Liver (tissue), 9 donors: ENCODE measurements around the gene TK1. TPM values are rescaled to one million over a fixed set of nuclear protein-coding genes. Genes with fewer than 3 reads are reported as not detected.

Experiments used
- DNase-seq: peaks from one replicate; pipeline ENCODE4 v3.0.0-alpha.2; 2017; ENCODE audit warnings: low spot score
- H3K27ac ChIP-seq, 2 donors: one replicate each; pipeline ENCODE4 v1.7.0; 2013; ENCODE audit warnings: inconsistent platforms in 2 of 2, low read length in 2 of 2, control low read depth in 1 of 2, low read depth in 1 of 2, mild to moderate bottlenecking in 1 of 2
- H3K27me3 ChIP-seq, 4 donors: one replicate each; pipeline versions ENCODE4 v1.6.1 to v1.7.0; 2013; ENCODE audit warnings: low read length in 3 of 4, inconsistent platforms in 1 of 4, mild to moderate bottlenecking in 1 of 4, moderate library complexity in 1 of 4; ENCODE audit not compliant: control insufficient read depth in 4 of 4, insufficient read depth in 4 of 4
- H3K36me3 ChIP-seq, 4 donors: one replicate each; pipeline versions ENCODE4 v1.6.1 to v1.7.0; 2013; ENCODE audit warnings: low read length in 3 of 4, mild to moderate bottlenecking in 3 of 4, low read depth in 1 of 4, moderate library complexity in 1 of 4; ENCODE audit not compliant: control insufficient read depth in 4 of 4, insufficient read depth in 3 of 4
- H3K4me1 ChIP-seq, 4 donors: one replicate each; pipeline versions ENCODE4 v1.6.1 to v1.7.0; 2013; ENCODE audit warnings: low read length in 3 of 4, mild to moderate bottlenecking in 3 of 4, moderate library complexity in 1 of 4; ENCODE audit not compliant: control insufficient read depth in 4 of 4, insufficient read depth in 4 of 4
- H3K4me3 ChIP-seq, 3 donors: one replicate each; pipeline versions ENCODE4 v1.6.1 to v1.7.0; 2013; ENCODE audit warnings: low read length in 3 of 3, control low read depth in 1 of 3, low read depth in 1 of 3, mild to moderate bottlenecking in 1 of 3
- H3K9ac ChIP-seq, 2 donors: one replicate each; pipeline ENCODE4 v1.7.0; 2013; ENCODE audit warnings: low read length in 2 of 2, mild to moderate bottlenecking in 2 of 2, moderate library complexity in 2 of 2, control low read depth in 1 of 2, low read depth in 1 of 2
- H3K9me3 ChIP-seq, 4 donors: one replicate each; pipeline versions ENCODE4 v1.6.1 to v1.7.0; 2013; ENCODE audit warnings: low read length in 3 of 4; ENCODE audit not compliant: control insufficient read depth in 4 of 4
- CTCF ChIP-seq: fragments of 150-350 bp; IDR thresholded peaks from 2 replicates; pipeline ENCODE4 v1.5.1; 2017; ENCODE audit warnings: improper control_type of control experiment, low read depth, low read length; ENCODE audit not compliant: missing input control
- FOXA1 ChIP-seq: IDR thresholded peaks from 2 replicates; pipeline ENCODE4 v1.6.1; 2016; ENCODE audit warnings: antibody characterized with exemption
- GABPA ChIP-seq, 2 donors: IDR thresholded peaks in 1 of 2; conservative IDR thresholded peaks in 1 of 2; 2 replicates each; pipeline ENCODE4 v1.6.1; 2016; ENCODE audit warnings: antibody characterized with exemption in 2 of 2, mild to moderate bottlenecking in 1 of 2, moderate library complexity in 1 of 2
- HNF4G ChIP-seq: IDR thresholded peaks from 2 replicates; pipeline ENCODE4 v1.6.1; 2016; ENCODE audit warnings: antibody characterized with exemption
- NR2F2 ChIP-seq: IDR thresholded peaks from 2 replicates; pipeline ENCODE4 v1.6.1; 2016; ENCODE audit warnings: antibody characterized with exemption
- RAD21 ChIP-seq, 2 donors: IDR thresholded peaks; 2 replicates each; pipeline ENCODE4 v1.6.1; 2016; ENCODE audit warnings: antibody characterized with exemption in 2 of 2, mild to moderate bottlenecking in 2 of 2
- REST ChIP-seq: IDR thresholded peaks from 2 replicates; pipeline ENCODE4 v1.6.1; 2016; ENCODE audit warnings: antibody characterized with exemption, mild to moderate bottlenecking
- RXRA ChIP-seq, 2 donors: IDR thresholded peaks; 2 replicates each; pipeline ENCODE4 v1.6.1; 2017 to 2018; ENCODE audit warnings: antibody characterized with exemption in 2 of 2, mild to moderate bottlenecking in 1 of 2
- SP1 ChIP-seq: IDR thresholded peaks from 2 replicates; pipeline ENCODE4 v1.6.1; 2018; ENCODE audit warnings: antibody characterized with exemption, mild to moderate bottlenecking
- TAF1 ChIP-seq: conservative IDR thresholded peaks from 2 replicates; pipeline ENCODE4 v1.6.1; 2016; ENCODE audit warnings: antibody characterized with exemption, mild to moderate bottlenecking
- YY1 ChIP-seq: IDR thresholded peaks from 2 replicates; pipeline ENCODE4 v1.6.1; 2016; ENCODE audit warnings: antibody characterized with exemption, mild to moderate bottlenecking
- WGBS: extraction: QIAGEN DNeasy Blood & Tissue Kit; methylation state at CpG from one replicate; pipeline ENCODE4 v1.1.7; 2013; 5-methylcytosine and 5-hydroxymethylcytosine counted together
- polyA plus RNA-seq, 2 donors: library from polyadenylated mRNA; stranded (reverse) in 1 of 2; unstranded in 1 of 2; fragments of 200-250 nt in 1 of 2; fragments of >200 nt in 1 of 2; fragmentation: Nextera tagmentation in 1 of 2; extraction: Ambion mirVana in 1 of 2; gene quantifications; one replicate each; pipeline versions ENCODE4 v1.2.1 to v1.2.3, GENCODE V29; 2013 to 2015
- total RNA-seq, 2 donors: library from RNA; depleted of rRNA; stranded (reverse); fragments of >200 nt; gene quantifications; one replicate each; pipeline ENCODE4 v1.2.3, GENCODE V29; 2014
- donor health status: healthy.
- donor health status: healthy.
- donor health status: healthy.
- donor health status: healthy.
- donor health status: healthy.

The TK1 gene
- total and polyA plus RNA-seq, 4 donors: 0.84 to 97.6 (median 10.1) TPM

GRCh38 chr17:78170692-78171590 lies 15.9 kb downstream of the TK1 start:
- DNase-seq: no peak
- H3K9me3 ChIP-seq: no peaks in the 10 kb centered on the region
- H3K27ac ChIP-seq: no peak overlapping the region
- H3K36me3 ChIP-seq: peaks cover 0 to 21% (median 4%) of the 10 kb centered on the region in 4 donors
- no peak overlapping the region for H3K4me3 ChIP-seq
- no peak overlapping the region for H3K9ac ChIP-seq
- TF ChIP-seq GABPA (IDR thresholded peaks at IDR 0.05 in 1 of 2, conservative IDR thresholded peaks at IDR 0.05 in 1 of 2): no peak
- no peak for TF ChIP-seq HNF4G
- TF ChIP-seq TAF1: no peak
- 89% methylated on average over 31 of the region's 31 CpGs for WGBS
- H3K4me1 ChIP-seq: peaks cover 20 to 46% (median 34%) of the 10 kb centered on the region in 4 donors
- no peaks in the 10 kb centered on the region for H3K27me3 ChIP-seq

- H3K9me3 ChIP-seq: no peaks in the 10 kb centered on the region
- H3K9ac ChIP-seq: peak overlapping the region in 1 of 2 donors; percentile 28
- H3K27ac ChIP-seq: peak overlapping the region; percentile 39 to 73
- H3K27me3 ChIP-seq: no peaks in the 10 kb centered on the region
- DNase-seq: no peak
- 7% methylated on average over 38 of the region's 38 CpGs for WGBS
- H3K4me3 ChIP-seq: peak overlapping the region; percentile 41 to 87 (median 74)
- peaks cover 11 to 29% (median 20%) of the 10 kb centered on the region in 4 donors for H3K4me1 ChIP-seq
- TF ChIP-seq REST: no peak
- TF ChIP-seq RXRA (IDR thresholded peaks at IDR 0.05): no peak
- peaks cover 0 to 21% (median 4%) of the 10 kb centered on the region in 4 donors for H3K36me3 ChIP-seq
Observed at GRCh38 chr17:78168903-78169793, 17.7 kb downstream of the TK1 start.

- Histone ChIP-seq H3K4me3 (peak within 1 kb of the TSS; percentile 69 to 87 (median 74)), H3K27ac (peak within 1 kb of the TSS; percentile 39 to 73), H3K9me3 (no peaks in the 10 kb centered on the region), H3K9ac (peak within 1 kb of the TSS in 1 of 2 donors; percentile 28), H3K36me3 (peaks cover 0 to 20% (median 4%) of the 10 kb centered on the region in 4 donors), H3K27me3 (no peaks in the 10 kb centered on the region), H3K4me1 (peaks cover 7 to 26% (median 18%) of the 10 kb centered on the region in 4 donors)
- DNase-seq: peak; percentile 89
- WGBS: under 1% methylated on average over 84 of the region's 84 CpGs
- no peak for TF ChIP-seq HNF4G
- TF ChIP-seq CTCF: no peak
- no peak for TF ChIP-seq NR2F2
- TF ChIP-seq SP1: peak; percentile 24
- no peak for TF ChIP-seq YY1
- peak in 1 of 2 donors; percentile 6 for TF ChIP-seq RAD21 (IDR thresholded peaks at IDR 0.05)
- TF ChIP-seq FOXA1: no peak
- TF ChIP-seq TAF1: no peak
Observed at GRCh38 chr17:78168242-78168902, 18.5 kb downstream of the TK1 start, which contains the start of gene SYNGR2. TSS of gene SYNGR2 (plus strand) at chr17:78168581. CDS start at chr17:78168617, 36 bp downstream.
